Peyer's patch (tissue), 4 donors: ENCODE measurements around the gene WDR64. TPM values are rescaled to one million over a fixed set of nuclear protein-coding genes. Genes with fewer than 3 reads are reported as not detected.

Source experiments
- DNase-seq, 3 donors: peaks; one replicate each; pipeline ENCODE4 v3.0.0-alpha.2; 2017 to 2019
- H3K27ac ChIP-seq, 4 donors: fragments of 200-600 bp; sonication (generic); one replicate each; pipeline ENCODE4 v1.5.1; 2016 to 2019
- H3K27me3 ChIP-seq, 2 donors: fragments of 200-600 bp; sonication (generic); one replicate each; pipeline ENCODE4 v1.5.1; 2019
- H3K36me3 ChIP-seq, 3 donors: fragments of 200-600 bp; sonication (generic); one replicate each; pipeline ENCODE4 v1.5.1; 2016 to 2019
- H3K4me1 ChIP-seq, 4 donors: fragments of 200-600 bp; sonication (generic); one replicate each; pipeline ENCODE4 v1.5.1; 2016 to 2019
- H3K4me3 ChIP-seq, 4 donors: fragments of 200-600 bp; sonication (generic); 1 replicate in 3 of 4; 2 replicates in 1 of 4; pipeline ENCODE4 v1.5.1; 2016 to 2019; ENCODE audit warnings: mild to moderate bottlenecking in 1 of 4
- H3K9me3 ChIP-seq, 4 donors: fragments of 200-600 bp; sonication (generic); one replicate each; pipeline ENCODE4 v1.5.1; 2016 to 2019; ENCODE audit warnings: mild to moderate bottlenecking in 1 of 4
- CTCF ChIP-seq, 6 experiments: fragments of 450-650 bp in 4 of 6; fragments of 200-600 bp in 2 of 6; sonication (generic) in 1 of 6; IDR thresholded peaks; one replicate each; pipeline ENCODE4 v1.5.1; 2017 to 2019; ENCODE audit warnings: antibody characterized with exemption in 6 of 6, mild to moderate bottlenecking in 3 of 6, moderate library complexity in 1 of 6
- POLR2A ChIP-seq, 2 donors: fragments of 450-650 bp; IDR thresholded peaks; one replicate each; pipeline ENCODE4 v1.5.1; 2017; ENCODE audit warnings: antibody characterized with exemption in 2 of 2, mild to moderate bottlenecking in 2 of 2, moderate library complexity in 2 of 2
- total RNA-seq, 4 donors: library from RNA; depleted of rRNA; stranded (reverse); fragments of >200 nt; gene quantifications; one replicate each; pipeline ENCODE4 v1.1.0, GENCODE V29; 2016

The WDR64 gene
- total RNA-seq, 4 donors from 2014 or later = not detected

- Histone ChIP-seq H3K27ac (no peak overlapping the region), H3K4me1 (no peaks in the 10 kb centered on the region), H3K4me3 (peak overlapping the region in 1 of 4 donors; percentile 33), H3K36me3 (no peaks in the 10 kb centered on the region), H3K9me3 (no peaks in the 10 kb centered on the region), H3K27me3 (no peaks in the 10 kb centered on the region)
- no peak for DNase-seq
- TF ChIP-seq CTCF (IDR thresholded peaks at IDR 0.05) (no peak), POLR2A (IDR thresholded peaks at IDR 0.05) (no peak)
These were observed 97.2 kb downstream of the WDR64 start for GRCh38 chr1:241749041-241749944.

- Histone ChIP-seq H3K27me3 (no peaks in the 10 kb centered on the region), H3K9me3 (no peaks in the 10 kb centered on the region), H3K4me3 (no peak overlapping the region), H3K4me1 (no peaks in the 10 kb centered on the region), H3K27ac (no peak overlapping the region), H3K36me3 (no peaks in the 10 kb centered on the region)
- DNase-seq = no peak
- no peak for TF ChIP-seq CTCF (IDR thresholded peaks at IDR 0.05)
- TF ChIP-seq POLR2A (IDR thresholded peaks at IDR 0.05) = no peak
These were observed 98.0 kb downstream of the WDR64 start for GRCh38 chr1:241749945-241750695.

GRCh38 chr1:241751524-241751923, 99.4 kb downstream of the WDR64 start:
- H3K4me1 ChIP-seq = no peaks in the 10 kb centered on the region
- no peak for DNase-seq
- H3K36me3 ChIP-seq = no peaks in the 10 kb centered on the region
- TF ChIP-seq CTCF (IDR thresholded peaks at IDR 0.05) = no peak
- TF ChIP-seq POLR2A (IDR thresholded peaks at IDR 0.05) = no peak
- no peak overlapping the region for H3K4me3 ChIP-seq
- H3K27me3 ChIP-seq = no peaks in the 10 kb centered on the region
- no peaks in the 10 kb centered on the region for H3K9me3 ChIP-seq
- no peak overlapping the region for H3K27ac ChIP-seq

GRCh38 chr1:241762713-241763339, 110.7 kb downstream of the WDR64 start:
- TF ChIP-seq CTCF (IDR thresholded peaks at IDR 0.05) (no peak), POLR2A (IDR thresholded peaks at IDR 0.05) (no peak)
- Histone ChIP-seq H3K4me1 (no peaks in the 10 kb centered on the region), H3K27ac (no peak overlapping the region), H3K4me3 (no peak overlapping the region), H3K27me3 (peaks cover 0 to 6% of the 10 kb centered on the region in 2 donors), H3K9me3 (no peaks in the 10 kb centered on the region), H3K36me3 (no peaks in the 10 kb centered on the region)
- no peak for DNase-seq

GRCh38 chr1:241765390-241765789, 113.3 kb downstream of the WDR64 start:
- TF ChIP-seq POLR2A (IDR thresholded peaks at IDR 0.05) (no peak), CTCF (IDR thresholded peaks at IDR 0.05) (no peak)
- Histone ChIP-seq H3K4me3 (no peak overlapping the region), H3K9me3 (no peaks in the 10 kb centered on the region), H3K27ac (no peak overlapping the region), H3K4me1 (no peaks in the 10 kb centered on the region), H3K36me3 (no peaks in the 10 kb centered on the region), H3K27me3 (peaks cover 0 to 6% of the 10 kb centered on the region in 2 donors)
- DNase-seq = no peak
